Fibroblast of skin of abdomen (primary cell): ENCODE results near the gene PCSK2.

Experiments
- DNase-seq: peaks from one replicate; pipeline ENCODE4 v3.0.0-alpha.2; 2013

PCSK2 gene

DNA sequence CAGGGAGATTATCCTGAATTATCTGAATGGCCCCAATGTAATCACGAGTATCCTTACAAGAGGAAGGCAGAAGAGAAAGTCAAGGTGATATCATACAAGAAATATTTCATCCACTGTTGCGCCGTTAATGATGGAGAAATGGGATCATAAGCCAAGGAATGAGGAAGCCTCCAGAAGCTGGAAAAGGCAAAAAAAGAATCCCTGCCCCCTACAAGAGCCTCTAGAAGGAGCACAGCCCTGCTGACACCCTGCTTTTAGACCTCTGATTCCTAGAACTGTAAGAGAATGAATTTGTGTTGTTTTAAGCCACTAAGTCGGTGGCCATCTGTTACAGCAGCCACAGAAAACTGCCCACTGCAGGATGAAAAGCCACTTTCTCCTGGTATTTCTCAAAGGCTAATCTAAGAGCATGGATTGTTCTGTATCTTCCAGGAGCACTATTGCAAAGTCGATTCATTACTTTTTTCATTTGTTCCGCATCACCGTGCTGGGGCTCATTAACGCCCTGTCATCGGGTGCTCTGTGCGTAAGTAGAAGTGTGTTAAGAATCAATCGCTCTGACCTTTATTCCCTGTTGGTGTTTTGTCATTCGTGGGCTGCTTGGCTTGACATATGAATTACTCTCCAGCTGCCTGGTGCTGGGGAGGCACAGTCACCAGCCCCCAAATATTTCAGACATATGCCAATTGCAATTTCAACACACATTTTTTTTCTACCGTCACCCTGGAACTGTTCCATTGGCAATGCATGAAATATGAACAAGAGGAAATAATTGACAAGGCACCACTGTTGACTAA lies 117.0 kb downstream of the PCSK2 start:
- DNase-seq: peak; percentile 97

- peak; percentile 4 for DNase-seq
Measured at GRCh38 chr20:17344790-17345189, 118.0 kb downstream of the PCSK2 start.

DNA sequence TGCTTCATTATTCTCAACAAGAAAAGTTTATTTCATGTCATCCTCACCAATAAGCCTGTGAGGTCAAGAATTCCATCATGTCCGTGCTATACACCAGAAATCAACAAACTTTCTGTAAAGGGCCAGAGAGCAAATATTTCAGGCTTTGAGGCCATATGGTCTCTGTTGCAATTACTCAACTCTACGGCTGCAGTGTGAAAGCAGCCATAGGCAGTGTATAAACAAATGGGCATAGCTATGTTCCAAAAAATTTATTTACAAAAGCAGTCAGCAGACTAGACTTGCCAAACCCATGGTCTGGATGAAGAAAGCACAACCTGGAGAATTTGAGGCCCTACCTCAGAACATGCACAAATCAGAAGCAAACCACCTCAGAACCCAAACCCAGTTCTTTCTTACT lies 118.5 kb downstream of the PCSK2 start:
- DNase-seq: peak; percentile 59

- DNase-seq: no peak
Measured at GRCh38 chr20:17350321-17350720, 123.5 kb downstream of the PCSK2 start.

- DNase-seq: no peak
Measured at GRCh38 chr20:17357238-17357637, 130.4 kb downstream of the PCSK2 start.

- no peak for DNase-seq
Measured at GRCh38 chr20:17358854-17359253, 132.0 kb downstream of the PCSK2 start.

DNA sequence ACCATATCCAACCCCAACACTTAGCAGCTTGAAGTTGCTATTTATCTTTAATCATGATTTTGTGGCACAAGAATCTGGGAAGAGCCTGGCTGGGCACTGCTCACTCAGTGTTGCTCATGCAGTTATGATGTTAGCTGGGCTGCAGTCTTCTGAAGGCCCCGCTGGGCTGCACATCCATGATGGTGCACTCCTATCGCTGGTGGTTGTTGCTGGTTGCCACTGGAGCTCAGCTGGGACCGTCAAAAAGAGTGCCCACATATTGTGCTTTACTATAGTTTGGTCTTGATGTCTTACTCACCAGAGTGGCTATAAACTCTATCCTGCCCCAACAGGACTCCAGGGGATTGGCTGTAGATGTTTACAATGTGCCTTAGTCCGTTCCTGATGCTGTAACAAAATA lies 137.8 kb downstream of the PCSK2 start:
- DNase-seq: no peak

DNA sequence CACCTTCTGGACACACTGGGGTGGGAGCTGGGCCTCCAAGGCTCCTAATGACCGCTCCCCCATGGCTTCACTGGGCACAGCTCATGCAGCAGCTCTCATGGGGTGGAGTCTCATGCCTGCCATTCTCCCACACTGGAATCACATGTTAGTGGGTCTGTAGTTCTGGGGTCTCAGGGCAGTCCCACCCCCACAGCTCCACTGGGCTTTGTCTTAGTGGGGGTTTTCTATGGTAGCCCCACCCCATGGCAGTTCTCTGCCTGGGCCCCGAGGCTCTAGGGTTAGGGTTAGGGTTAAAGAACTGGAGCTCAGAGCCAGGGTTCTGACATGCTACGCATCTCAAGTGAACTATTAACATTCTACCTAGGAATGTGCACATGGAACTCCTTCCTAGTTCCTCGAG lies 139.0 kb downstream of the PCSK2 start:
- DNase-seq: no peak

GRCh38 chr20:17369506-17369905 lies 142.7 kb downstream of the PCSK2 start:
- no peak for DNase-seq

DNA sequence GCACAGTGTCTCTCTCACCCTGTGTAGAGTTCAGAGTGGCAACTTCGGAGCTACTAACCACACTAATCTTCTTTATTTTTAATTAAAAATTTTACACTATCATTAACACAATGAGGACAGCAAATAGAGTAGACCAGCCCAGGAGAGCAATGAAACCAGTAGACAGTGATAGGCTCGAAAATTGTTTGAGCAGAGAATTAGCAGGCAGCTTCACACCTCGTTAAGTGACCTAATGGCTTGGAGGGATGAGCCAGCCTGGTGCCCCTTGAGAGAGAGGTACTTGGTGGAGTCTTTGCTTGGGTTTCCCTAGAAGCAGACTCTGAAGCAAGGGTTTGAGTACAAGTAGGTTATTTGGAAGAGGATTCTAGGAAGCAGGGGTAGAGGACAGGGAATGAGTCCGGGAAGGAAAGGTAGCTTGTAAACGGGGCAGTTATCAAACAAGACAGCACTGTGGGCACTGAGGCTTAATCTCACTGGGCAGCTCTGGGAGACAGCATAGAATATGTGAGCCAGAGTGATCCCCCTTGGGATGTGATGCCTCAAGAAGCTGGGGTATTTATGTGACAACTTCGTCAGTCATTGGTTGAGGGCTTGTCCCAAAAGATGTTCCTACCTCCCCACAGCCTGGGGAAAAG lies 146.1 kb downstream of the PCSK2 start:
- no peak for DNase-seq

GRCh38 chr20:17374086-17374485 lies 147.2 kb downstream of the PCSK2 start:
- no peak for DNase-seq

DNA sequence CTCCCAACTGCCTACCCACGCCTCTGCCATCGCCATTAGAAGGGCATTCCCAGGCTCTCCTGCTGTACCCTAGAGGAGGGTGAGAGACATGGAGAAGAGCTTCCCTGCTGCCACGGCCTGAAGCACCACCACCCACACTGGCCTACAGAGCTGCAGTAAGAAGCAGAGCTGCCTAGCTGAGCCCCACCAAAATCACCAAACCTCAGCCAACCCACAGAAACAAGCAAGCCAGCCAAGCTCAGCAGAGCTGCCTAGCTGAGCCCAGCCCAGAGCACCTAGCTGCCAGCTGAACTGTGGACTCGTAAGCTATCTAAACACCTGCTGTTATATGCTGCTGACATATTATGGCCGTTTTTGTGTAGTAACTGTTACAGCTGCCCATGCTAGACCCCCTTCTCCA lies 149.2 kb downstream of the PCSK2 start:
- DNase-seq: no peak

DNA sequence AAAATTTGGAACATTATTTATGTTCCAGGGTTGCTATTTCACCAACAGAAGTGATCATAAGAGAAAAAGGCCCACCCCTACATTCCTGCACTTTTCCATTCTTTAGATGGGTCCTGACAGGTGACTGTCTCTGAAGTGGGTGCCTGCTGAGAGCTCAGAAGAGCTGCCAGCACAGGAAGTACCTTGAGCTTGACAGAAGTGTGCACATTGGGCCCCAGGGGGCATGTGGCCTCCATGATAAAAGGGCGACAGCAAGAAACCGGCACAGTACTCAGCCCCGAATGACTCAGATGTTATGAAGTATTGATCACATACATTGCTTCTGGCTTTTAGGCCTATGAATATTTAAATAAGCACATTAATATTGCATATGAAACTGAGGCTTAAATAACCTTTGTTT lies 150.4 kb downstream of the PCSK2 start:
- no peak for DNase-seq

GRCh38 chr20:17379651-17380050 lies 152.8 kb downstream of the PCSK2 start:
- no peak for DNase-seq

GRCh38 chr20:17380801-17381200 lies 154.0 kb downstream of the PCSK2 start:
- peak; percentile 75 for DNase-seq

- DNase-seq: peak; percentile 66
Measured at GRCh38 chr20:17381724-17382123, 154.9 kb downstream of the PCSK2 start.

DNA sequence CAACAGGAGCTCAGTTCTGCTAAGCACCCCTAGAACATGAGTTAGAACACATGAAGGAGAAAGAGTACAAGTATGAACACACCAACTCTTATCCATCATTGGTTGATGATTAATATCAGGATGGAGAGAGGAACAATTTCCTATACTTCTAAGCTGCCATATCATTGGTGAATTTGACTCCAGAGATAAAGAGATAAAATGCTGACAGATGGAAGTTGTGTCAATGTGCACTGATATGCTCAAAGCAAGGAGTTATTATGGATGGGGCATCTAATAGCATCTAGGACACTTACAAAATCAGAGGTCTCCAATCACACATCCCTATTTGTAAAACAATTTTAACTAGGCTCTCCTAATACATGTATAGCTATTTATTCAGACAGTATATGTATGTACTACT lies 159.0 kb downstream of the PCSK2 start:
- no peak for DNase-seq

DNA sequence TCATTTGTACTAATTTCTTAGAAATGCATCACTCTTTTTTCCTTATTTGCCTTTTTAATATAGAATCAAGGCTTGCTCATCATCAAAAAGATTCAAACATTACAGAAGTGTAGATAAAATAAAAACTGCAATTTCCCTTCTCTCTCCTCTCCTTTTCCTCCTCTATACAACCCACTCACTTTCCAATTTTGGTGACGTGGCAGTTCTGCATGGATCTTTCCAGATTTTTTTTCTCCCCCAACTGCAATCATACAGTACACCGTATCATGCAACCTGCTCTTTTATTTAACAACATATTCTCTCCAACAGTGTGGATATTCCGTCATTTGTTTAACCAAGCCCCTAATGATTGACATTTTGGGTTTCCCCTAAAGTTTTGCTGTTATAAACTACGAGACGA lies 163.8 kb downstream of the PCSK2 start:
- DNase-seq: no peak

DNA sequence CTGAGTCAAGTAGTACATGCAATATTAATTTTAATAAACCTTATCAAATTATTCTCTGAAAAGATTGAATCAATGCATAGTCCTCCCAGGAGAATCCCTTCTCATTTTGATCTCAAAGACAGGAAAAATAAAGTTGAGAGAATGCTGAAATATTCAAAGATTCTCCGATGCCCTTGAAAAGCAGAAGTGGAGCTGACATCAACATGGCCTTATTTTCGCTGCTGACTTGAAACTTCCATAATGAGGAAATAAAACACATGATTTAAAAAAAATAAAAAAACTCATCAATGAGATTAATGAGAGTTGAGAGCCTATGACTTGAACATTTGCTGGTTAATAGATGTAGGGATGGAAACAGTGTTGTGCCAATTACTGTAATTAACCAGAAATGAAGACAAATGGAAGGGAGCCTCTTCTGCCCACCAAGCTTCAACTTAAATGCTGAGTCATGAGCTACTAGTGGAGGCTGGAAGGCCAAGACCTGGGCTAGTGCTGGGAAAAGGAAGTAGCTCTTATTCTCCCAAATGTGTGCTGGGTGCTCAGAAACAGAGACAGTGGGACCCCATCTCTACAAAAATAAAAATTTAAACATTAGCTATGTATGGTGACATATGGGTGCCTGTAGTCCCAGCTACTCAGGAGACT lies 164.4 kb downstream of the PCSK2 start:
- no peak for DNase-seq

GRCh38 chr20:17394411-17394810 lies 167.6 kb downstream of the PCSK2 start:
- DNase-seq: no peak

GRCh38 chr20:17395729-17396128 lies 168.9 kb downstream of the PCSK2 start:
- DNase-seq: no peak

- no peak for DNase-seq
Measured at GRCh38 chr20:17399303-17399985, 172.6 kb downstream of the PCSK2 start.

DNA sequence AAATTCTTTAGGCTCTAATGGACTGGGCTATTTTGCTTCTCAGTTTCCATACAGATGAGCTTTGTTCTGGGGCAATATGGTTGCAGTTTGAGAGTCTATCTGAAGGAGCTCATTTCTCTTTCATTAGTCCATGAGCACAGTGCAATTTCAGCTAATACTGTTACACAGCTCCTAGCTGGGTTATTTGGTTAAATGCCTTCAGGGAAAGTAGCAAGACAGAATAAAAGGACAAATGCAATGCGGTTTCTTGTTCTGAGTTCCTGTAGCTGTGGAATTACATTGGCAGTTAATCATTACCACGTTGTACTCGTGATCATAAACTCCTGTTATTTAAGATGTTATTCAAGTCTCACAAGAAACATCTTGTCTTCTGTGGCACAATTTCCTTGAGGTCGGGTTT lies 176.6 kb downstream of the PCSK2 start:
- DNase-seq: peak; percentile 9
